Measurements from ENCODE around the gene CD244. TPM values are rescaled to one million over a fixed set of nuclear protein-coding genes. Genes with fewer than 3 reads are reported as not detected.

The CD244 gene
- total RNA-seq, 1 donor from 2014 or later: 0.70 TPM

GRCh38 chr1:160827418-160827817 is 35.3 kb downstream of the CD244 start:
- intact Hi-C loops (cut with DNase I): no loop called here
- DNase-seq (ENCODE audit: missing footprints): no peak

DNA sequence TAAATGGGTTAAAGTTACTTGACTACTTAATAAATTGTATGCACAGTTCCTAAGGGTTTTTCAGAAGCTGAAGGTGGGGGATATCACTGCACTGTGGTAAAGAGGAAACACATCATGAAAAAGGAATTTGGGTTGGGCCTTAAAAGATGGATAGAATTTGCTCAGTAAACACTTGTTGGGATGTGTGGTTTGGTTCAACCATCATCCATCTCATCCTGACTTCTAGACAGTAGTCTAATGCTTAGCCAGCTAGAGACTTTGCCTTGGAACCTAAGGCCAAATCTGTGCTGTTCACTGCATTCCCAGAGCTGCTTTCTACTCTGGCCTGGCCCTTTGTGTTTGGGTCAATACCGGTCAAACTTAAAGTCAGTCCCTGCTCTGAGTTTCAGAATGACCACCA is 36.1 kb downstream of the CD244 start:
- DNase-seq (ENCODE audit: missing footprints) (no peak), ATAC-seq (no peak)
- intact Hi-C loops (cut with DNase I): no loop called here

More at GRCh38 chr1:160827418-160827817, 35.3 kb downstream of the CD244 start:
- no peak for ATAC-seq

DNA sequence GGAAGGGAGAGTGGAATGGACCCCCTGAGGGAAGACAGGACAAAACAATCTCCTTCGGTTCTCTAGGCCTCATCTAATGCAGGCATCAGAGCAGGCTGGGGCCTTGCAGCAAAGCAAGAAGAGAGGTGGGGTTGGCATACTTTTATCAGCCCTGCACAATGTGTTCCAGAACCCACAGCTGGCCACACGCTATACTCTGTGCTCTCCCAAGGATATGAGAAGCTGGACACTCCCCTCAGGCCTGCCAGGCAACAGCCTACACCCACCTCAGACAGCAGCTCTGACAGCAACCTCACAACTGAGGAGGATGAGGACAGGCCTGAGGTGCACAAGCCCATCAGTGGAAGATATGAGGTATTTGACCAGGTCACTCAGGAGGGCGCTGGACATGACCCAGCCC is 39.4 kb downstream of the CD244 start:
- intact Hi-C loops (cut with DNase I): no loop called here
- no peak for DNase-seq (ENCODE audit: missing footprints)
- ATAC-seq: no peak

- intact Hi-C loops (cut with DNase I): no loop called here
- DNase-seq (ENCODE audit: missing footprints) (no peak), ATAC-seq (no peak)
These were observed 41.1 kb downstream of the CD244 start for GRCh38 chr1:160821627-160822026.

GRCh38 chr1:160819186-160819585 is 43.5 kb downstream of the CD244 start:
- DNase-seq (ENCODE audit: missing footprints) (no peak), ATAC-seq (no peak)
- intact Hi-C loops (cut with DNase I): no loop called here

GRCh38 chr1:160818207-160818937 is 44.3 kb downstream of the CD244 start:
- intact Hi-C loops (cut with DNase I): no loop called here
- DNase-seq (ENCODE audit: missing footprints) (no peak), ATAC-seq (no peak)

DNA sequence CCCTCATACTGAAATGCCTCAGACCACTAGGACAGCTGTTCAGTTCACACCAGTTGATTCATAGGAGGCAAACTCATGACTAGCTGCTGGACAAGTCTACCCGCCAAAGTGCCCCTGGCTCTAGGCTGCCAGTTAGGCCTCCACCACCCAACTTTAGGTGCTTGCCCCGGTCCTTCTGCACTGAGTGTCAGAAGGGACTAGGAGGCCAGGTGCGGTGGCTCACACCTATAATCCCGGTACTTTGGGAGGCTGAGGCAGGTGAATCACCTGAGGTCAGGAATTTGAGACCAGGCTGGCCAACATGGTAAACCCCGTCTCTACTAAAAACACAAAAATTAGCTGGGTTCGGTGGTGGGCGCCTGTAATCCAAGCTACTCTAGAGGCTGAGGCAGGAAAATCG is 47.8 kb downstream of the CD244 start:
- intact Hi-C loops (cut with DNase I): no loop called here
- no peak for DNase-seq (ENCODE audit: missing footprints)
- ATAC-seq: no peak

- no peak for DNase-seq (ENCODE audit: missing footprints)
- ATAC-seq: no peak
- intact Hi-C loops (cut with DNase I): no loop called here
These were observed 48.4 kb downstream of the CD244 start for GRCh38 chr1:160814316-160814715.

DNA sequence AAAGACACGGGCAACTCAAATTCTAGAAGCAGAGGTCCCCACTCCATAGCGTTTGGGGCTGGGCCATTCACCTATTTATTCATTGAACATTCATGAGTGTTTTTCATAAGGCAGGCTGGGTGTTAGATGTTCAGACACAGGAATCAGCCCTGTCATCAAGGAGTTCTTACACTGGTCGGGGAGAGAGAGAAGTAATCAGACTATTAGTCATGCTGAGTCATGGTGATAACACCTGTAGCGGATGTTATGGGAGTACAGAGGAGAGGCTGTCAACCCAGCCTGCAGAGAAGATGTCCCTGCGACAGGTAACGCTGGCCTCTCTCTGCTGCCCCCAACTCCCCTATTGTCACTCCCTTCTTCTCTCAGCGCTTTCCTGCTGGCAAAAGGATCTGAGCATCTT is 49.5 kb downstream of the CD244 start:
- ATAC-seq (no peak), DNase-seq (ENCODE audit: missing footprints) (no peak)
- intact Hi-C loops (cut with DNase I): no loop called here

GRCh38 chr1:160811147-160811546 is 51.5 kb downstream of the CD244 start:
- no peak for ATAC-seq
- intact Hi-C loops (cut with DNase I): no loop called here
- DNase-seq (ENCODE audit: missing footprints): no peak

DNA sequence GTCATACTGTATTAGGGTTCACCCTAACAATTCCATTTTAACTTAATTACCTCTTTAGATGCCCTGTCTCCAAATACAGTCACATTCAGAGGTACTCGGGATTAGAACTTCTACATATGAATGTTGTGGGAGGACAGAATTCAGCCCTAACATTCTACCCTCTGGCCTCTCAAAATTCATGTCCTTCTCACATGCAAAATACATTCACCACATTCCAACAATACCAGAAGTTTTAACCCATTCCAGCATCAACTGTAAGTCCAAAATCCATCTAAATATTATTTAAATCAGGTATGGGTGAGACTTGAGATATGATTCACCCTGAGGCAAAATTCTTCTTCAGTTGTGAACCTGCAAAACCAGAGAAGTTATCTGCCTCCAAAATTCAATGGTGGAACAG is 52.2 kb downstream of the CD244 start:
- DNase-seq (ENCODE audit: missing footprints) (no peak), ATAC-seq (no peak)
- intact Hi-C loops (cut with DNase I): no loop called here

- intact Hi-C loops (cut with DNase I): no loop called here
- DNase-seq (ENCODE audit: missing footprints) (no peak), ATAC-seq (no peak)
These were observed 54.4 kb downstream of the CD244 start for GRCh38 chr1:160808289-160808688.

- intact Hi-C loops (cut with DNase I): no loop called here
- ATAC-seq (no peak), DNase-seq (ENCODE audit: missing footprints) (no peak)
These were observed 54.9 kb downstream of the CD244 start for GRCh38 chr1:160807738-160808137.

DNA sequence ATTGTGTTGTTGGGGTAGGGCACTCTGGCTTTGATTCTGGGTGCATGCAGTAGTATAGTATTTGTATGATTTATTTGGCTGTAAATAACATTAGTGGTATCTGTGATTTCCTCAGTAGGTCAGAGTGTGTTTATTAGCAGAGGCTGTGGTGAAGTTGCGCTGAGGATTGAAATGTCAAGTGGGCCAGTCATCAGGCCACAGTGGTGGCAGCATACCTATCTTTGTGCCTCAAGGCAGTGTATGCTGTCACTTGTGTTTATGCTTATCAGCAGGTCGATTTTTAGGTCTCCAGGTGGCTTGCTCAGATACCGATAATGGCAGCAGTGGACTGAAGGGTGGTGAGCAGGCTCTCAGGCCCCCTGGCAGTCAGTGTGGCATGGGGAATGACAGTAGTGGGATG is 55.4 kb downstream of the CD244 start:
- DNase-seq (ENCODE audit: missing footprints) (no peak), ATAC-seq (no peak)
- intact Hi-C loops (cut with DNase I): no loop called here

DNA sequence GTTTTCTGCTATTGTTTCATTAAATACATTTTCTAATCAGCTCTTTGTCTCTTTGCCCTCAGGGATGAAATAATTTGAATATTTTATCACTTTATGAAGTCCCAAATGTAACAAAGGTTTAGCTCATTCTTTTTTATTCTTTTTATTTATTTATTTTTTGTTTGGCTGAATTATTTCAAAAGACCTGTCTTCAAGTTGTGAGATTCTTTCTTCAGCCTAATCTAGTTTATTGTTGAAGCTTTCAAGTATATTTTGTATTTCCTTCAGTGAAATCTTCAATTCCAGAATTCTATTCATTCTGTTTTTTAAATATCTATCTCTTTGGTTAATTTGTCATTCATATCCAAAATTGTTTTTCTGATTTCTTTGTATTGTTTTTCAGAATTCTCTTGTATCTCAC is 55.9 kb downstream of the CD244 start:
- intact Hi-C loops (cut with DNase I): no loop called here
- ATAC-seq (no peak), DNase-seq (ENCODE audit: missing footprints) (no peak)

DNA sequence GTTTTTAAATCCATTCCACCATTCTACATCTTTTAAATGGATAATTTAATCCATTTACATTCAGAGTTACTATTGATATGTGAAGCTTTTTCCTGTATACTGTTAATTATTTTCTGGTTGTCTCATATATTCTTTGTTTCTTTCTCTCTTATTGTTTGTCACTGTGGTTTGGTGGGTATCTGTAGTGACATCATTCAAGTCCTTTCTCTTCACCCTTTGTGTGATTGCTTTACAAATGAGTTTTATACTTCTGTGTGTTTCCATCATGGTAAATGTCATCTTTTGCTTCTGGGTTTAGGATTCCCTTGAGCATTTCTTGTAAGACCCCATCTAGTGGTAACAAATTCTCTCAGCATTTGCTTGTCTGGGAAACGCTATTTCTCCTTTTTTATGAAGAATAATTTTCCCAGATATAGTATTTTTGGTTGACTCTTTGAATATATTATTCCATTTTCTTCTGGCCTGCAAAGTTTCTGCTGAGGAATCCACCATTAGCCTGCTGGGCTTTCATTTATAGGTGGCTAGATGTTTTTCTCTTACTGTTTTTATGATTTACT is 56.5 kb downstream of the CD244 start:
- intact Hi-C loops (cut with DNase I): no loop called here
- DNase-seq (ENCODE audit: missing footprints) (no peak), ATAC-seq (no peak)

DNA sequence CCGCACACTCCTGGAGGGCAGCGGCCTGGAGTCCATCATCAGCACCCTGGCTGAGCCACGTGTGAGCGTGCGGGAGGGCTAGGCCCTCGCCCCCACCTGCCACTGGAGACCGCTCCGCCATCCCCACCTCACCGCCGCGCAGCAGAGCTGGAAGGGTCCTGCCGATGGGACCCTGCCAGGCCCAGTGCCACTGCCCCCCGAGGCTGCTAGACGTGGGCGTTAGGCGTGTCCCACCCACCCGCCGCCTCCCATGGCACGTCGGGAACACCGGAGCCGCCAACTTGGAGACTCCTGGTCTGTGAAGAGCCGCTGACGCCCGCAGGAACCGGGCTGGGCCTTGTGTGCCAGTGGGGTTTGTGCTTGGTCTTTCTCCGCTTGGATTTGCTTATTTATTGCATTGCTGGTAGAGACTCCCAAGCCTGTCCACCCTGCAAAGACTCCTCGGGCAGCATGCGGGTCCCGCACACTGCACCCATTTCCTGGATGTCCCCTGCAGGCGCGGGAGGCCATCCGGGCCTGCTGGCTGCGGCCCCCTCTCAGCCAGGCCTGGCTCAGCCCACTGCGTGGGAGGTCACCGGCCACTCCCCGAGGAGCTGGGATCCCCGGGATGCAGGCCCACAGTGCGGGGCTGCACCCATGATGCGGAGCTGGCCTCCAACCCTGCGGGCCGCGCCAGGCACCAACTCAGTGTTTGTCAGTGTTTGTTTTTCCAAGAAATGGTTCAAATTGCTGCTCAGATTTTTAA is 60.7 kb downstream of the CD244 start:
- ATAC-seq (no peak), DNase-seq (ENCODE audit: missing footprints) (no peak)
- intact Hi-C loops (cut with DNase I): no loop called here

GRCh38 chr1:160800645-160801408 is 61.9 kb downstream of the CD244 start:
- intact Hi-C loops (cut with DNase I): no loop called here
- DNase-seq (ENCODE audit: missing footprints) (no peak), ATAC-seq (no peak)

DNA sequence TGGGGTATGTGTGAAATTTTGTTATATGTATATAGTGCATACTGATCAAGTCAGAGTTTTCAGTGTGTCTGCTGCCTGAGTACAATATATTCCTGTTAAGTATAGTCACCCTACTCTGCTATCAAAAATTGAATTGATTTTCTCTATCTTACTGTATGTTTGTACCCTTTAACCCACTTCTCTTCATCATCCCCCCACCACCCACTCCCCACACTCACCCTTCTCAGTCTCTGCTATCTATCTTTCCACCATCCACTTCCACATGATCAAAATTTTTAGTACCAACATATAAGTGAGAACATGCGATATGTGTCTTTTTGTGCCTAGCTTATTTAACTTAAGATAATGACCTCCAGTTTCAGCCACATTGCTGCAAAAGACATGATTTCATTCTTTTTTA is 62.5 kb downstream of the CD244 start:
- intact Hi-C loops (cut with DNase I): no loop called here
- DNase-seq (ENCODE audit: missing footprints) (no peak), ATAC-seq (no peak)

DNA sequence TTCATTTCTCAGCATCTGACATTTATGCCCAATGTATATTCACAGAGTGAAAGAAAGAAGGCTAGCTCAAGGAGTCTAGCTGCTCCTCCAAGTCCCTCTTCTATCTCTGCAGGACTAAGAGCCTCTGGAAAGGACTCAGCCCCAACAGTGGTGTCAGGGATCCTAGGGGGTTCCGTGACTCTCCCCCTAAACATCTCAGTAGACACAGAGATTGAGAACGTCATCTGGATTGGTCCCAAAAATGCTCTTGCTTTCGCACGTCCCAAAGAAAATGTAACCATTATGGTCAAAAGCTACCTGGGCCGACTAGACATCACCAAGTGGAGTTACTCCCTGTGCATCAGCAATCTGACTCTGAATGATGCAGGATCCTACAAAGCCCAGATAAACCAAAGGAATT is 63.0 kb downstream of the CD244 start:
- DNase-seq (ENCODE audit: missing footprints) (no peak), ATAC-seq (no peak)
- intact Hi-C loops (cut with DNase I): no loop called here

All from Right ventricle myocardium inferior (tissue), 1 donor.